GM10248 (cell line): ENCODE data around the gene BICRAL.

Source experiments
- CTCF ChIA-PET: fragments of 300-600 bp; sonication (Branson Sonifier 250); formaldehyde crosslinking; extraction: SDS; loops from one replicate; lab custom pipeline; 2021; ENCODE audit warnings: antibody characterized with exemption; lab: Yijun Ruan, JAX
- POLR2A ChIA-PET: fragments of 350-650 bp; sonication (Branson Sonifier 250); formaldehyde crosslinking; extraction: SDS; loops from one replicate; lab custom pipeline; 2020; ENCODE audit warnings: antibody characterized with exemption; lab: Yijun Ruan, JAX
- DNase-seq: peaks from one replicate; pipeline ENCODE4 v3.0.0; 2012; ENCODE audit errors: extremely low spot score
- CTCF ChIP-seq: IDR thresholded peaks from 2 replicates; pipeline ENCODE4 v1.5.1; 2012; ENCODE audit warnings: mild to moderate bottlenecking, low read depth; ENCODE audit errors: extremely low read depth, missing control alignments, control extremely low read depth

BICRAL gene

DNA sequence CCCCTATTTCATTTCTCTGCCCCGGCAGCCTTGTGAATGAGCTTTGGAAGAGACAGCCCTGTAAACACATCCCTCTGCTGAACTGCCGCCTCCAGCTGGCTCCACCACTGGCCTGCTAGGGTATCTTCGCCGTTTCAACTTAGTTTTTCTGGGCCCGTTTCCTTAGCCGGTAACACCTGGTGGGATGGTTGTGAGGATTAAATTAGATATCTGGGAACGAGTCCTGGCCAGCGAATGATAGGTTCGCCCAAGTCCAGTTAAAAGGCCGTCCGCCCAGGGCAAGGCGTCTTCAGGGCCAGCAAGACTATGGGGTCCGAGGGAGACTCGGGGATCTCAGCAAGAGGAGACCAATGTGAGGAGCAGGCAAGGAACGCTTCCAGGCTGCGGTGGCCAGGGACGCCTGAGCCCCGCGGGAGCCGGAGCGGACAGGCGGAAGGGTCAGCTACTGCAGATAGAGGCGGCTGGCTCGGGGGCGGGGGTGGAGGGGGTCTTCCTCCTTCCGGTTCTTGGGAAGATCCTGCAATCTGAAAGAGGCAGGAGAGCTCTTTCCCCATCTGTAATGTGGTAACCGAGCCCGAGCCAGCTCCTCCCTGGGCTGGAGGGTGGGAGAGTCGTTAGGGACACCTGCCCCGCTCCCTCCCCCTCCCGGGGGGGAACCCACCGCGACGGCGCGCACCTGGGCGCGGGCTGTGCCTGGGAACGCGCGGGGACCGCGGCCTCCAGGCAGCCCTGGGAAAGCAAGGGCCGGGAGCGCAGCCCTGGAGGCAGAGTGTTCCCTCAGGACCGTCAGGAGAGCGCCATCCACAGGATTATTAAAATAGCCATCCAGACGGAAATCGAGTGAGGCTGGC lies 129.5 kb downstream of the BICRAL start:
- ChIA-PET CTCF (interaction anchor here (1.4 to 4.9 kb wide), 3 partner anchors 10 to 232 kb away, joined by 4 to 16 read pairs (median 9); no protein-coding TSS in a partner anchor), POLR2A (no interaction called here)
- no peak for TF ChIP-seq CTCF
- DNase-seq, result peak; percentile 15

DNA sequence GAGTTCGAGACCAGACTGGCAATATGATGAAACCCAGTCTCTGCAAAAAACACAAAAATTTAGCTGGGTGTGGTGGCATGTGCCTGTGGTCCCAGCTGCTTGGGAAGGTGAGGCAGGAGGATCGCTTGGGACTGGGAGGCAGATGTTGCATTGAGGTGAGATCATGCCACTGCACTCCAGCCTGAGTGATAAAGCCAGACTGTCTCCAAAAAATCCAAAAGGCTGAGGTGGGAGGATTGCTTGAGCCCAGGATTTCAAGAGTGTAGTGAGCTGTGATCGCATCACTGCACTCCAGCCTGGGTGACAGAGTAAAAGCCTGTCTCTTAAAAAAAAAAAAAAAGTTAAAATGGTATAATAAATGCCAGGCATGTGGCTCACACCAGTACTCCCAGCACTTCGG lies 132.7 kb downstream of the BICRAL start:
- no peak for TF ChIP-seq CTCF
- ChIA-PET POLR2A (interaction anchor here (0.9 kb wide), 1 partner anchor 14 kb away, joined by 3 read pairs; the partner anchor contains the start of gene CNPY3), CTCF (interaction anchor here (1.0 to 4.9 kb wide), 3 partner anchors 13 to 228 kb away, joined by 3 to 16 read pairs (median 8); partner anchors contain the start of gene CNPY3)
- DNase-seq, result no peak

DNA sequence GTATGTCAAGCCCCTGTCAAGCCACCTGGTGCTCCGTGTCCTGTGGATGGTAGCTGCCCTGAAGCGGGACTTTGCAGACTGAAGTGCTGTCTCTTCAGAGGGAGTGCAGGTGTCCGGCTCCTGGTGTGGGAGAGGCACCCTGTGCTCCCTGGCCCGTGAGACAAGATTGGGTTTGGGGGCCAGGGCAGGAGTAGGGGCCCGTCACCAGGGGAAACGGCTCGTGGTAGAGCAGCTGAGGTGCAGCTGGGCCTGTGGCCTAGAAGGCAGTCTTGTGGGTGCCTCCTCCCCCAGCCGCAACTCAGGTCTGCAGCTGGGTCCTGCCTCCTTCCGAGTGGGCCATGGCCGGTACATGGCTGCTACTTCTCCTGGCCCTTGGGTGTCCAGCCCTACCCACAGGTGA lies 133.9 kb downstream of the BICRAL start, which contains the start of gene PTCRA:
PTCRA (plus strand) TSS at position 322 of the 400 bp plus-strand sequence; CDS start at position 339, 17 bp downstream.
- TF ChIP-seq CTCF, result no peak
- DNase-seq, result peak; percentile 31
- POLR2A ChIA-PET, result no interaction called here
- CTCF ChIA-PET, result interaction anchor here (1.3 to 1.9 kb wide), 3 partner anchors 9 to 254 kb away, joined by 3 to 10 read pairs (median 6); no protein-coding TSS in a partner anchor

GRCh38 chr6:42916288-42916687 lies 134.4 kb downstream of the BICRAL start:
- POLR2A ChIA-PET, result no interaction called here
- CTCF ChIA-PET, result interaction anchor here (0.9 to 1.9 kb wide), 5 partner anchors 10 to 254 kb away, joined by 3 to 10 read pairs (median 4); no protein-coding TSS in a partner anchor
- peak; percentile 7 for DNase-seq
- TF ChIP-seq CTCF, result no peak
